Gastrocnemius medialis (tissue), 4 donors: Measurements from ENCODE around the gene FXYD7.

Source experiments
- CTCF ChIP-seq, 5 experiments: fragments of 450-650 bp in 3 of 5; fragments of 200-600 bp in 2 of 5; sonication (generic) in 2 of 5; IDR thresholded peaks in 4 of 5; conservative IDR thresholded peaks in 1 of 5; 1 replicate in 4 of 5; 2 replicates in 1 of 5; pipeline ENCODE4 v1.5.1; 2016 to 2019; ENCODE audit warnings: antibody characterized with exemption in 5 of 5, mild to moderate bottlenecking in 3 of 5, moderate library complexity in 3 of 5
- POLR2A ChIP-seq, 2 donors: fragments of 450-650 bp; IDR thresholded peaks; one replicate each; pipeline ENCODE4 v1.6.1; 2017; ENCODE audit warnings: antibody characterized with exemption in 2 of 2, mild to moderate bottlenecking in 2 of 2, moderate library complexity in 2 of 2

- TF ChIP-seq CTCF (IDR thresholded peaks at IDR 0.05 in 4 of 5, conservative IDR thresholded peaks at IDR 0.05 in 1 of 5) = no peak
- no peak for TF ChIP-seq POLR2A (IDR thresholded peaks at IDR 0.05)
Observed at GRCh38 chr19:35095667-35096368, 47.2 kb upstream of the FXYD7 start.
